ENCODE data around the gene ZNF286A.
"Not testable (repeated sequence)": the region's sequence is repeated elsewhere in the genome, so short reads cannot be mapped to it uniquely, and the experiment has no call there.

DNA sequence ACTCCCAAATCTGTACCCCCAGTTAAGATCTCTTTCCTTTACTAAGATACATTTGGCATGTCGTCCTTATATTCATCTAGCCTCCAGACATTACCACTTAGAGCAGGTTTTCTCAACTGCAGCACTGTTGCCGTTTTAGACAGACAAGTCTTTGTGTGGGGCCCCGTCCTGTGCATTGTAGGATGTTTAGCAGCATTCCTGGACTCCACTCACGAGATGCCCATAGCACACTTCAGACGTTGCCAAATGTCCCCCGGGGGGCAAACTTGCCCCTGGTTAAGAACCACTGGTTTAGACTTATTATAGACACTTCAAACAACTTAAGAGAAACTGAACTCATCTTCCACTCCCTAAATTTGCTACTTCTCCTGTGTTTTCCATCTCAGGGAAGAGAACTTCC, 23.6 kb upstream of the ZNF286A start:
- TF ChIP-seq, protein P1, sequence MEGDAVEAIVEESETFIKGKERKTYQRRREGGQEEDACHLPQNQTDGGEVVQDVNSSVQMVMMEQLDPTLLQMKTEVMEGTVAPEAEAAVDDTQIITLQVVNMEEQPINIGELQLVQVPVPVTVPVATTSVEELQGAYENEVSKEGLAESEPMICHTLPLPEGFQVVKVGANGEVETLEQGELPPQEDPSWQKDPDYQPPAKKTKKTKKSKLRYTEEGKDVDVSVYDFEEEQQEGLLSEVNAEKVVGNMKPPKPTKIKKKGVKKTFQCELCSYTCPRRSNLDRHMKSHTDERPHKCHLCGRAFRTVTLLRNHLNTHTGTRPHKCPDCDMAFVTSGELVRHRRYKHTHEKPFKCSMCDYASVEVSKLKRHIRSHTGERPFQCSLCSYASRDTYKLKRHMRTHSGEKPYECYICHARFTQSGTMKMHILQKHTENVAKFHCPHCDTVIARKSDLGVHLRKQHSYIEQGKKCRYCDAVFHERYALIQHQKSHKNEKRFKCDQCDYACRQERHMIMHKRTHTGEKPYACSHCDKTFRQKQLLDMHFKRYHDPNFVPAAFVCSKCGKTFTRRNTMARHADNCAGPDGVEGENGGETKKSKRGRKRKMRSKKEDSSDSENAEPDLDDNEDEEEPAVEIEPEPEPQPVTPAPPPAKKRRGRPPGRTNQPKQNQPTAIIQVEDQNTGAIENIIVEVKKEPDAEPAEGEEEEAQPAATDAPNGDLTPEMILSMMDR (IDR thresholded peaks at IDR 0.05; ENCODE audit: extremely low read depth in 1 of 2, insufficient read depth in 1 of 2, low read depth in 1 of 2, low read length in 2 of 2) = not testable (repeated sequence)
- TF ChIP-seq, protein P2, sequence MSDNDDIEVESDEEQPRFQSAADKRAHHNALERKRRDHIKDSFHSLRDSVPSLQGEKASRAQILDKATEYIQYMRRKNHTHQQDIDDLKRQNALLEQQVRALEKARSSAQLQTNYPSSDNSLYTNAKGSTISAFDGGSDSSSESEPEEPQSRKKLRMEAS (IDR thresholded peaks at IDR 0.05; ENCODE audit: insufficient read depth, insufficient read length) = not testable (repeated sequence)
- not testable (repeated sequence) for TF ChIP-seq POLR2AphosphoS5 (IDR thresholded peaks at IDR 0.05; ENCODE audit: insufficient read depth, low read depth, low read length); POLR2A (IDR thresholded peaks at IDR 0.05; ENCODE audit: low read depth, low read length); EZH2 (IDR thresholded peaks at IDR 0.05; ENCODE audit: borderline replicate concordance, low read depth, low read length, severe bottlenecking); FOS (IDR thresholded peaks at IDR 0.05; ENCODE audit: borderline replicate concordance, insufficient read depth, low read length); MYC (IDR thresholded peaks at IDR 0.05; ENCODE audit: low read depth, low read length)

Measured in endothelial cell of umbilical vein (primary cell).